ENCODE results near the gene GLMN.

GLMN gene

DNA sequence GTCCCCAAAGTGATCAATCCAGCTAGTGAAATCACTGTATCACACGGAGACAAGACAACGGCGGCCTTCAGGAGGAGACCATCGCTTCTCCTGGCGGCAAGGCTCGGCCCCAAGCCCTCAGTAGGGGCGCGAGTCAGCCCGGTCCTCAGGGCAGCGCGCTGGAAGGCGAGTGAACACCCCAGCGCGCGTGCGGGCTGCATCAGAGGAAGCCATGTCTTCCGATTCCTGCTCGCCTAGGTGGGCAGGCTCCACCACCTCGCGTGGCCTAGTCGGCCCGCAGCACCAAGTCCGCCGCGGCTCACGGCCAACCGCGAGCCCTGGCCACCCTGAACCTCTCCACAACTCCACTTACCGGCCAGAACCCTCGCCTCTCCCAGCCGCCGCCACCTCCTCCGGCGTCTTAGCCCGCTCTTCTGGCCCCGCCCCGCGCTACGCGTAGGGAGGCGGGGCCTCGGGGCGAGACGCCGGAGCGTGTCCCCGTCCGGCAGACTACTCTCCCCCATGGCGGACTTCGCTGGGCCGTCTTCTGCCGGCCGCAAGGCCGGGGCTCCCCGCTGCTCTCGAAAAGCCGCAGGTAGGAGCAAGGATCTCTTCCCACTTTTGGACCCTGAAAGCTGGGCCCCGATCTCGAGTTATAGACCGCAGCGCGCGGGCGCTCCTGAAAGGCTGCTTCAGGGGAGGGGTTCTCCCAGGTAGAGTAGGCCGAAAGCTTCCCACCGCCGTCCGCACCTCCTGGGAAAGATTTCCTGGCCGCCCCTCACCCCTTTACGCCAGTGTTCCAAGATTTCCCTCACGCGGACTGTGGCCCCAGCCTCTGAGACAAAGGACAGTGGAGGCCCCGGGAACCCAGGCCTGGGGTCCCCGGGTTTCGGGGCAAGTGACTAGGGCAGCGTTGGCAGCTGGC lies at the start of gene GLMN, which contains the start of gene RPAP2:
GLMN (minus strand) TSS at position 415 of the 904 bp plus-strand sequence. CDS start 988 bp downstream, outside the sequence.
RPAP2 (plus strand) TSS at position 487 of the 904 bp plus-strand sequence; CDS start at position 502, 15 bp downstream.
- Histone ChIP-seq H3K36me3 (ENCODE audit: control insufficient read depth, insufficient read depth, low read length, severe bottlenecking) (peaks cover 27% of the 10 kb centered on the region), H3K4me3 (ENCODE audit: low read length) (peak within 1 kb of the TSS; percentile 98), H3K27me3 (replicated peaks; ENCODE audit: control insufficient read depth, insufficient read depth, low read length) (no peaks in the 10 kb centered on the region), H3K4me1 (ENCODE audit: control insufficient read depth, insufficient read depth, low read length) (peaks cover 20% of the 10 kb centered on the region), H3K9ac (ENCODE audit: low read length) (peak within 1 kb of the TSS; percentile 98), H3K9me3 (ENCODE audit: control insufficient read depth, low read length) (no peaks in the 10 kb centered on the region)
- peak; percentile 96 for DNase-seq (ENCODE audit: low read depth)

DNA sequence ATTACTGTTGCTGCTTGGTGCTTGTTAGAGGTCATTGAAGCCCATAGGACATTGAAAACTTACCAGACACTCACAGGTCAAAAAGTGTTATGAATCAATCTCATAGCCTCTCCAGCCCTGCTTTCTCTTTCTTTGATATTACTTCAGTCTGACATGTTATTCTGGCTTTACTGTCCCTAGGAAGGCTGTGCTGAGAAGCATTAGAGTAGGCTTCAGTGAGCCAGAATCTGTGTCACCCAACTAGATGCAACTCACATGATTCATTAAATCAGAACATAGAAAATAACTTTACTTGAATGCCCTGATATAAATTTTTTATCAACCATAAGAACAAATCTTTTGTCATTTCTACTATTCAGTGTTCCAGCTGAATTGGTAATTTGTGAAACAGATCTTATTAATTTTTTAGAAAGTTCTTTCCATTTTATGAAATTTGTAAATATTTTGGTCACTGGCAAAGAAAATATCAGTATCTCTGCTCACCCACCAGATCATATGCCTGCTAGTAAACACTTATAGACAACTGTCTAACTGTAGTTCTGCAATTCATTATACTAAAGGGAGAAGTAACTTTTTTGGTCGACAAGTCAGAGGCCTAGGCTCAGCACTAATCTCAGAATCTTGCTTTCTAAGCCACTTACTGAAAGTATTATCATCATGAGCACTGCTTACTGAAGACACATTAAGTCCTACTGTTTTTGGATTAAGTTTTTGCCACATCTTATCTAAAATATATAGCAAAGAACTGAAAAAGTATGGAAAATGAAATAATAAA lies 48.3 kb upstream of the GLMN start:
- H3K9me3 ChIP-seq (ENCODE audit: control insufficient read depth, low read length): no peaks in the 10 kb centered on the region
- no peak overlapping the region for H3K4me3 ChIP-seq (ENCODE audit: low read length)
- peaks cover 61% of the 10 kb centered on the region for H3K36me3 ChIP-seq (ENCODE audit: control insufficient read depth, insufficient read depth, low read length, severe bottlenecking)
- H3K4me1 ChIP-seq (ENCODE audit: control insufficient read depth, insufficient read depth, low read length): no peaks in the 10 kb centered on the region
- H3K27me3 ChIP-seq (replicated peaks; ENCODE audit: control insufficient read depth, insufficient read depth, low read length): no peaks in the 10 kb centered on the region
- H3K9ac ChIP-seq (ENCODE audit: low read length): no peak overlapping the region
- no peak for DNase-seq (ENCODE audit: low read depth)

DNA sequence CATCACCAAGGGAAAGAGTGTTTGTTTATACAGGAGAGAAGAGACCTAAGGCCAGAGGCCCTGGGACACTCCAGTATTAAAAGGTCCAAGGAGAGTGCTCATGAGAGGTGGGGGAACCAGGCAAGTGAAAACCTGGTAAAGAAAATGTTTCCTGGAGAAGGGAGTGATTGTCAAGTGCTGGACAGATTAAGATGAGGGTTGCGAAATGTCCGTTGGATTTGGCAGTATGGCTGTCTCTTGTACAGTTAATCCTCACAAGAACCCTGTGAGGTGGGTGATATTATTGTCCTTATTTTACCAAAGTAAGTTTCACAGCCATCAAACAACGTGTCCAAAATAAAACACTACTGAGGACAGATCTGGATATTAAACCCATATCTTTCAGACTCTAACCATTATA lies 44.3 kb upstream of the GLMN start:
- Histone ChIP-seq H3K4me3 (ENCODE audit: low read length) (no peak overlapping the region), H3K36me3 (ENCODE audit: control insufficient read depth, insufficient read depth, low read length, severe bottlenecking) (peaks cover 57% of the 10 kb centered on the region), H3K9ac (ENCODE audit: low read length) (no peak overlapping the region), H3K9me3 (ENCODE audit: control insufficient read depth, low read length) (no peaks in the 10 kb centered on the region), H3K27me3 (replicated peaks; ENCODE audit: control insufficient read depth, insufficient read depth, low read length) (no peaks in the 10 kb centered on the region), H3K4me1 (ENCODE audit: control insufficient read depth, insufficient read depth, low read length) (no peaks in the 10 kb centered on the region)
- DNase-seq (ENCODE audit: low read depth): peak; percentile 41

- Histone ChIP-seq H3K9me3 (ENCODE audit: control insufficient read depth, low read length) (no peaks in the 10 kb centered on the region), H3K36me3 (ENCODE audit: control insufficient read depth, insufficient read depth, low read length, severe bottlenecking) (peaks cover 57% of the 10 kb centered on the region), H3K9ac (ENCODE audit: low read length) (no peak overlapping the region), H3K4me3 (ENCODE audit: low read length) (no peak overlapping the region), H3K4me1 (ENCODE audit: control insufficient read depth, insufficient read depth, low read length) (no peaks in the 10 kb centered on the region), H3K27me3 (replicated peaks; ENCODE audit: control insufficient read depth, insufficient read depth, low read length) (no peaks in the 10 kb centered on the region)
- DNase-seq (ENCODE audit: low read depth): no peak
These were observed 43.6 kb upstream of the GLMN start for GRCh38 chr1:92342401-92342800.

GRCh38 chr1:92340154-92340553 lies 41.4 kb upstream of the GLMN start:
- no peak overlapping the region for H3K9ac ChIP-seq (ENCODE audit: low read length)
- no peaks in the 10 kb centered on the region for H3K27me3 ChIP-seq (replicated peaks; ENCODE audit: control insufficient read depth, insufficient read depth, low read length)
- peaks cover 57% of the 10 kb centered on the region for H3K36me3 ChIP-seq (ENCODE audit: control insufficient read depth, insufficient read depth, low read length, severe bottlenecking)
- H3K4me3 ChIP-seq (ENCODE audit: low read length): no peak overlapping the region
- H3K4me1 ChIP-seq (ENCODE audit: control insufficient read depth, insufficient read depth, low read length): no peaks in the 10 kb centered on the region
- no peak for DNase-seq (ENCODE audit: low read depth)
- no peaks in the 10 kb centered on the region for H3K9me3 ChIP-seq (ENCODE audit: control insufficient read depth, low read length)

GRCh38 chr1:92333668-92334067 lies 34.9 kb upstream of the GLMN start:
- no peaks in the 10 kb centered on the region for H3K4me1 ChIP-seq (ENCODE audit: control insufficient read depth, insufficient read depth, low read length)
- no peak overlapping the region for H3K9ac ChIP-seq (ENCODE audit: low read length)
- peaks cover 47% of the 10 kb centered on the region for H3K36me3 ChIP-seq (ENCODE audit: control insufficient read depth, insufficient read depth, low read length, severe bottlenecking)

DNA sequence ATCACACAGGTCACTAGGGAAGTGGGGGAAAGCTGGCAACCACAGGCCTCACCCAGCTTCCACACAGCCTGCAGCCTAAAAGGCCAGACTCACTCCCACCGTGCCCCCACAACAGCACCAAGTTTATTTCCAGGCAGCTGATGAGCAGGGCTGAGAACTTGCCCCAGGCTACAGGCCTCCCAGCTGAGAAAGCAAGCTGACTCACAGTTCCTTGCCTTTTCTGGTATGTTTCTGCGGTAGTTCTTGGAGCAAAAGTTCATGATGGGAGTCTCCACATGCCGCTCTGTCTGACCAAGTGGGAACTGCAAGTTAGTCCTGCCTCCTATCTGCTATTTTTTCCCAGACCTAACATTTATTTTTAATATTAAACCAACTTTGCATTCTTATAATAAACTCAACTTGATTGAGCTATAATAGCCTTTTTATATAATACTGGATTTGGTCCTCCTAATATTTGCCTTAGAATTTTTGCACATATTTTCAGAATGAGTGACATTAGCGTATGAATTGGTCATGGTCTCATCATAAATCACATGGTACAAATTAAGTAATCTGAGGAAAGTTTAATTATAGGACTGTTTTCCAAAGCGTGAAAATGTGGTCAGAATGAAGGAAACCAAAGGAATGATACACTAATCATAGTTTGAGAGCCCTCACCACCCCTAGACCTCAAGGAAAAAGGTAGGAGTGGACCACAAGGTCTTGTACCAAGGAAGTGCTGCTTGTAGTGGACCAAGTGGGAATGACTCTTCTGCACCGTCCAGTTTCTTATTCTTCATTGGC lies 30.8 kb upstream of the GLMN start:
- no peaks in the 10 kb centered on the region for H3K4me1 ChIP-seq (ENCODE audit: control insufficient read depth, insufficient read depth, low read length)
- DNase-seq (ENCODE audit: low read depth): peak; percentile 49
- H3K9me3 ChIP-seq (ENCODE audit: control insufficient read depth, low read length): peaks cover 21% of the 10 kb centered on the region
- peaks cover 46% of the 10 kb centered on the region for H3K36me3 ChIP-seq (ENCODE audit: control insufficient read depth, insufficient read depth, low read length, severe bottlenecking)
- no peaks in the 10 kb centered on the region for H3K27me3 ChIP-seq (replicated peaks; ENCODE audit: control insufficient read depth, insufficient read depth, low read length)
- no peak overlapping the region for H3K9ac ChIP-seq (ENCODE audit: low read length)
- no peak overlapping the region for H3K4me3 ChIP-seq (ENCODE audit: low read length)

More at GRCh38 chr1:92333668-92334067, 34.9 kb upstream of the GLMN start:
- Histone ChIP-seq H3K27me3 (replicated peaks; ENCODE audit: control insufficient read depth, insufficient read depth, low read length) (no peaks in the 10 kb centered on the region), H3K4me3 (ENCODE audit: low read length) (no peak overlapping the region), H3K9me3 (ENCODE audit: control insufficient read depth, low read length) (no peaks in the 10 kb centered on the region)
- DNase-seq (ENCODE audit: low read depth): no peak

DNA sequence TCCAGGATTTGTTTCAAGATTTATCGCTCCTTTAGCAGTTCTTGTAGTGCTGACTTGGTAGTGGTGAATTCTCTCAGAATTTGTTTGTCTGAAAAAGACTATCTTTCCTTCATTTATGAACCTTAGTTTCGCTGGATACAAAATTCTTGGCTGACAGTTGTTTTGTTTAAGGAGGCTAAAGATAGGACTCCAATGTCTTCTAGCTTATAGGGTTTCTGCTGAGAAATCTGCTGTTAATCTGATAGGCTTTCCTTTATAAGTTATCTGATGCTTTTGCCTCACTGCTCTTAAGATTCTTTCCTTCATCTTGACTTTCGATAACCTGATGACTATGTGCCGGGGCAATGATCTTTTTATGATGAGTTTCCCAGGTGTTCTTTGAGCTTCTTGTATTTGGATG lies 29.0 kb upstream of the GLMN start:
- Histone ChIP-seq H3K27me3 (replicated peaks; ENCODE audit: control insufficient read depth, insufficient read depth, low read length) (no peaks in the 10 kb centered on the region), H3K9ac (ENCODE audit: low read length) (no peak overlapping the region), H3K4me3 (ENCODE audit: low read length) (no peak overlapping the region), H3K4me1 (ENCODE audit: control insufficient read depth, insufficient read depth, low read length) (no peaks in the 10 kb centered on the region), H3K36me3 (ENCODE audit: control insufficient read depth, insufficient read depth, low read length, severe bottlenecking) (peaks cover 60% of the 10 kb centered on the region), H3K9me3 (ENCODE audit: control insufficient read depth, low read length) (peaks cover 21% of the 10 kb centered on the region)
- no peak for DNase-seq (ENCODE audit: low read depth)

GRCh38 chr1:92326681-92327080 lies 27.9 kb upstream of the GLMN start:
- Histone ChIP-seq H3K4me3 (ENCODE audit: low read length) (no peak overlapping the region), H3K4me1 (ENCODE audit: control insufficient read depth, insufficient read depth, low read length) (no peaks in the 10 kb centered on the region), H3K9ac (ENCODE audit: low read length) (no peak overlapping the region), H3K27me3 (replicated peaks; ENCODE audit: control insufficient read depth, insufficient read depth, low read length) (no peaks in the 10 kb centered on the region), H3K9me3 (ENCODE audit: control insufficient read depth, low read length) (peaks cover 21% of the 10 kb centered on the region), H3K36me3 (ENCODE audit: control insufficient read depth, insufficient read depth, low read length, severe bottlenecking) (peaks cover 60% of the 10 kb centered on the region)
- DNase-seq (ENCODE audit: low read depth): no peak

DNA sequence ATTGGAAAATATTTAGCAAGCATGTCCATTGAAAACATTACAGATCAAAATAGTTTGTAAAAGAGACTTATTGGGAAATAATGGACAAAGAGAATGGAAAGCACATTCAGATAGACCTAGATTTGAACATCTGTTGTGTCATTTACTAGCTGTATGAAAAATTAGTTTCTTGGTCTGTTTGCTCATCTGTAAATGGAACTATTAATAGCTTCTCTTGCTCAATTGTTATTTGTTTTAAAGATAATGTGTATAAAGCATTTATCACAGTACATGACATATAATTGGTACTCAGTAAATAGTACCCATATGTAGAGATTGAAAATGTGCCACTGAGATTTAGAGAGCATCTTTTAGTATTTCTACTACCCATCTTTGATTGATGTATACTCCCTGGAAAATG lies 26.0 kb upstream of the GLMN start:
- Histone ChIP-seq H3K36me3 (ENCODE audit: control insufficient read depth, insufficient read depth, low read length, severe bottlenecking) (peaks cover 70% of the 10 kb centered on the region), H3K4me1 (ENCODE audit: control insufficient read depth, insufficient read depth, low read length) (no peaks in the 10 kb centered on the region)

More for the DNA sequence above, 26.0 kb upstream of the GLMN start:
- H3K27me3 ChIP-seq (replicated peaks; ENCODE audit: control insufficient read depth, insufficient read depth, low read length): no peaks in the 10 kb centered on the region
- H3K9me3 ChIP-seq (ENCODE audit: control insufficient read depth, low read length): peaks cover 21% of the 10 kb centered on the region
- no peak overlapping the region for H3K9ac ChIP-seq (ENCODE audit: low read length)
- no peak for DNase-seq (ENCODE audit: low read depth)
- H3K4me3 ChIP-seq (ENCODE audit: low read length): no peak overlapping the region
